Stimulated activated naive CD8-positive, alpha-beta T cell treated with anti-CD3 and anti-CD28 coated beads, Interleukin-15, Interleukin-2, amounts not matched to agents 100 U/mL and 50 U/mL, for 24 hours (primary cell): ENCODE measurements around the gene TLX2.
"Not testable (repeated sequence)": the region's sequence is repeated elsewhere in the genome, so short reads cannot be mapped to it uniquely, and the experiment has no call there.

ENCODE experiments used
- ATAC-seq: fragments of 150-1000 bp; cut with Tn5 transposase; one replicate; pipeline ENCODE4 v1.10.0; 2021
- DNase-seq: peaks from one replicate; pipeline ENCODE4 v3.0.0; 2021

TLX2 gene

DNA sequence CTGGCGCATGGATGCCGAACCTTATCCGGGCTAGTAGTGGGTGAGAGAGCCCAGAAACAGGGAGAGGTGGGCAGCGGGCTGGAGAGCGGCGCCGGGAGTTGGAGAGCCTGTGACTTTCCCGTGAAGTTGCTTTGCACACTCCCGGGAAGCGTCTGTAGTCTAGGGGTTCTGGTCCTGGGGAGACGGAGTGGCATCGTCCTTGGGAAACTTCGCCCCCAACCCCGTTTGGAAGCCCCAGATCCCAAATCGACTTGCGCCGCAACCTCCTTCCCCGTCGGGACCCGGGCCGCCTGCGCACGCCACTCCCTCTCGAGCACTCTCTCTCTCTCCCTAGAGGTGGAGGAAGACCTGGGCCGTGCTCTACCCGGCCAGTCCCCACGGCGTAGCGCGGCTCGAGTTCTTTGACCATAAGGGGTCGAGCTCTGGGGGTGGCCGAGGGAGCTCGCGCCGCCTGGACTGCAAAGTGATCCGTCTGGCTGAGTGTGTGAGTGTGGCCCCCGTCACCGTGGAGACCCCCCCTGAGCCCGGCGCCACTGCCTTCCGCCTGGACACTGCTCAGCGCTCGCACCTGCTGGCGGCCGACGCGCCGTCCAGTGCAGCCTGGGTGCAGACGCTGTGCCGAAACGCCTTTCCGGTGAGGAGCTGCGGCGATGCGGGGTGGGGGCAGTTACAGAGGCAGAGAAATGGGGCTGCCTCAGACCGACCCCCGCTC, 40.7 kb downstream of the TLX2 start:
- DNase-seq, result peak; percentile 55
- peak; percentile 53 for ATAC-seq

DNA sequence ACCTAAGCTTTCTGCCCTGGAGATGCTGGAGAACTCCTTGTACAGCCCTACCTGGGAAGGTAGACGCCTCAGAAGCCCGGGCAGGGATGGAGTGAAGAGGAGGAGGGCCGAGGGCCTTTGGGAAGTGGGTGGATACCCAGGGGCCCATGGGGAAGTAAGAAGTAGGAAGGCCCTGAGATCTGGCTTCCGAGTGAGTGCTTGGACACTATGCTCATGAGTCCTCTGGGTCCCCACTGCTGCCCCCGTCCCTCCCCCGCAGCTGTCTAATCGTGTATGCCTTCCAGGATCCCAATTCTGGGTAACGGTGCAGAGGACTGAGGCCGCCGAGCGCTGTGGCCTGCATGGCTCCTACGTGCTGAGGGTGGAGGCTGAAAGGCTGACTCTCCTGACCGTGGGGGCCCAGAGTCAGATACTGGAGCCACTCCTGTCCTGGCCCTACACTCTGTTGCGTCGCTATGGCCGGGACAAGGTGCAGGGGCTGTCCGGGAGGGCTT, 41.4 kb downstream of the TLX2 start:
- ATAC-seq (no peak), DNase-seq (no peak)

DNA sequence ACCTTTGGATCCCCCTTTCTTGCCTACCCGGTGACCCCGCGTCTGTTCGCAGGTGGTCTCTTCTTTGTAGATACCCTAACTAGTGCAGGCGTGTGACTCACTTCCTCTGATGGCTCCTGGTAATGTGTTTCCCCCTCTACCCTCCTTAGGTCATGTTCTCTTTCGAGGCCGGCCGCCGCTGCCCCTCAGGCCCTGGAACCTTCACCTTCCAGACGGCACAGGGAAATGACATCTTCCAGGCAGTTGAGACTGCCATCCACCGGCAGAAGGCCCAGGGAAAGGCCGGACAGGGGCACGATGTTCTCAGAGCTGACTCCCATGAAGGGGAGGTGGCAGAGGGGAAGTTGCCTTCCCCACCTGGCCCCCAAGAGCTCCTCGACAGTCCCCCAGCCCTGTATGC, 41.9 kb downstream of the TLX2 start:
- ATAC-seq (no peak), DNase-seq (no peak)

DNA sequence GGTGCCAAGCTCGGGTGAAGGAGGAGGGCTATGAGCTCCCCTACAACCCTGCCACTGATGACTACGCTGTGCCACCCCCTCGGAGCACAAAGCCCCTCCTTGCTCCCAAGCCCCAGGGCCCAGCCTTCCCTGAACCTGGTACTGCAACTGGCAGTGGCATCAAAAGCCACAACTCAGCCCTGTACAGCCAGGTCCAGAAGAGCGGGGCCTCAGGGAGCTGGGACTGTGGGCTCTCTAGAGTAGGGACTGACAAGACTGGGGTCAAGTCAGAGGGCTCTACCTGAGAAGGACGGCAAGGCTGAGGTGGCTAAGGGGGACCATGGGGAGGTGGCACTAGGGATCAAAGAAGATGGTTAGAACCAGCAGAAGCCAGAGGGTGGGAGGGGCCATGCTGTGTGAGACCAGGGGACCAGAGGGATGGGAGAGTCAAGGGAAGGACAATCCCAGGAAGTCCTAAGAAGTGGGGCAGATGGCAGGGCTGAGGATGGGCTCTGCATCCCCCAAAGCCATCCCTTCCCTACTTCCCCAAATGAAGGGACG, 42.7 kb downstream of the TLX2 start:
- DNase-seq, result no peak
- no peak for ATAC-seq

DNA sequence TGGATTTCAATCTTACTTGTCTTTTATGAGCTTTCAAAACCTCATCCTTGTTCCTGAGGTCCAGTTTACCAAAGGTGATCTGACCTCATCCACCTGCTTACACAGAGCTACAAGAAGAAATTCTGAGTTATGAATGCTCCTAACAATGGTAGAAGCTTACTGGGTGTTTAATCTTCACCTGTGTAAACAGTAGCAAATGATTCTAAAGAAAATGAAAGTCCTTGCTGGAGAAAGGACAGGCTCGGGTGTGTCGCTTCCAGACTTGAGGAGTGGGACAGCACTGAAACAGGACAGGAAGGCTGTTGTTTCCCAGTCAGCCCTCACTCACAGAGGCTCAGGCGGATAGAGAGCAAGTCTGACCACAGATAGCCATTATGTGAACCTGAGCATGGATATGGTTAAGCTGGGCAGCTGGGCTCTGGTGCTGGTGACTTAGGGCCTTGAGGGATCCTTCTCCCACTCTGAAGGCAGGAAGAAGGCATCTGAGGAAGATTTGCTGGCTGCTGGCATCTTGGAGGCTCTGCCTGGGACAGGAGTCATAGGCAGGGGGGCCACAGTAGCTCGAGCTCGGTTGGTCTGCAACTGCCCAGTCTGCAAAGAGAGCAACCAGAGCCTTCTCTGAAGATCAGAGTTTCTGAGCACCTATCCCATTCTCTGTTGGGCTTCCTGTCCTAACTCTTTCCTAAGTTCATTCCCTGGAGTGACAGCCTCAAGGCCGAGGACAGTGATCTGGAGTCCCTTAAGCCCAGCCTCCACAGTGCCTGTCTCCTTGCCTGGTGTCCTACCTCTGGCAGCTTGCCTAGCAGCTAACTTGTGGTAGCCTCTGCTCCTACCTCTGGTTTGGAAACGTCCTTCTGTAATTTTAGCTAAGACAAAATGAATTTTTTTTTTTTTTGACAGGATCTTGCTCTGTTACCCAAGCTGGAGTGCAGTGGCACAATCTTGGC, 44.3 kb downstream of the TLX2 start:
- no peak for ATAC-seq
- DNase-seq, result no peak

DNA sequence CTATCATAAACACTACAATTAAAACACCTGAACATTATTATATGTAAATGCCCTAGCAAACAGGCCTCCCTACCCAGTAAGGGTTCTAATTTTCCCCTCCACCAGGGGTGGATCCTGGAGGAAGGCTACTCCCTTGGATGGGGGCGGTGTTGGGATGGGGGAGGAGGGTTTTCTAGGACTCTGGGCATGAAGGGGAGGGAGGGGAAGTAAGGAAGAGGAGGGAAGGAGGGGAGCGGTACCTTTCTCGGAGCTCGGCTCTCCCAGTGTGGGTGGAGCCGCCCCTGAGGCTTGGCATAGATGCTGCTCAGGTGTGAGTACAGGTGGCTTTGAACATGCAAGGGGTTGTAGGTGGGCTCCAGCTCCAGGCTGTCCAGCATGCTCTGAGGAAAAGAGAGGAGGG, 45.7 kb downstream of the TLX2 start:
- no peak for ATAC-seq

DNA sequence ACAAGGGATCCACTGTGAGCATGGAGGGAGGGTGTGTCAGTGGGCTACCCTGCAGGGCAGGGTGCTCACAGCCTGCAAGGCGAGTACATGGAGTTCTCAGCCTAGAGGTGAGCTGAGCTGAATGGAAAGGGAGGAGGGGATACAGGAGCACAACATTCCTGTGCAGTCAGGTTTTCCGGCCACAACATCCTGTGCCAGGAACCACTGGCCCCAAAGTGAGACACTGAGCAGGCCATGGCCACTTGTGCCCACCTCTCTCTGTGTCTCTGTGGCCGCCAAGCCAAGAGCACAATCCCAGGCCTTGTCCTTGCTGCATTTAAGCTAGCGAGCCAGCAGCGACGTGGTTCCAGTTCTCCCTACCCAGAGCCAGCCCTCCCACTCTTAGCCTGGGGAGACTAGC, 46.3 kb downstream of the TLX2 start:
- no peak for ATAC-seq

More for the DNA sequence above, 45.7 kb downstream of the TLX2 start:
- DNase-seq, result no peak

DNA sequence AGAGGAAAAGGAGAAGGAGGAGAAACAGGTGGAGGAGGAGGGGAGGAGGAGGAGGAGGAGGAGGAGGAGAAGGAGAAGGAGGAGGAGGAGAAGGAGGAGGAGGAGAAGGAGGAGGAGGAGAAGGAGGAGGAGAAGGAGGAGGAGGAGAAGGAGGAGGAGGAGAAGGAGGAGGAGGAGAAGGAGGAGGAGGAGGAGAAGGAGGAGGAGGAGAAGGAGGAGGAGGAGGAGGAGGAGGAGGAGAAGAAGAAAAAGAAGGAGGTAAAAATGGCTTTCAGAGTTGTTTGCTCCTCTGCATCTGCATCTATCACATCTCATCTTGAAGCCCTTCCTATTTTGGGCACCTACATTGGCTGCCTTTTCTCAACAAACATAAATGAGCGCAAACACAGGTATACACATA, 46.8 kb downstream of the TLX2 start:
- not testable (repeated sequence) for ATAC-seq, DNase-seq

More for the DNA sequence above, 46.3 kb downstream of the TLX2 start:
- DNase-seq, result no peak

DNA sequence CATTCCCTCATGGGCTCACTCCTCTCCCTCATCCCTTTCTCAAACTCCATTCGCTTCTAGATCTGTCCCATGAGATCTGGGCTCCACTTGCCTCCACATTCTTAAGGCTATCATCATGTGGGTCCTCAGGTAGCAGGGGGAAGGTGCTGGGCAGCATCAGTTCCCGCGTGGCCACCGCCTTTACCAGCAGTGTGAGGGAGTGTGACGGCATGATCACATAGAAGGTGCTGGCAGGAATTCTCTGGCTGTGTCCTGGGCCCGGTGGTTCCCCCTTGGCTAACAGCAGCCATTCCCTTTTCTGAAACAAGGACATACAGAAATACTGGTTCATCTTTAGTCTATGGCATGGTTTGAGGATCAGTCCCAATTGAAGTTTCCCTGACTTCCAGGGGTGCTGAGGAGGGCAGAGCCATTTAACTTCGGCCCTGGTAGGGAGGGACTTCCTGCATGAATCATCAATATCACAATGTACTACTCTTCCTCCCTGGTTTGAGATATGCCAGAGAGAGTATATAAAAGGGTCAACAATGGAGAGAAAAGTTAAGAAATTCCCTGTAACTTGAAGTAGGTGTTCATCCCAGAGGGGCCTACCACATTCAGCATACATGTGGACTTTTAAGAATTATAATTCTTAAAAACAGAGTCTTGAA, 48.0 kb downstream of the TLX2 start:
- DNase-seq (no peak), ATAC-seq (no peak)

DNA sequence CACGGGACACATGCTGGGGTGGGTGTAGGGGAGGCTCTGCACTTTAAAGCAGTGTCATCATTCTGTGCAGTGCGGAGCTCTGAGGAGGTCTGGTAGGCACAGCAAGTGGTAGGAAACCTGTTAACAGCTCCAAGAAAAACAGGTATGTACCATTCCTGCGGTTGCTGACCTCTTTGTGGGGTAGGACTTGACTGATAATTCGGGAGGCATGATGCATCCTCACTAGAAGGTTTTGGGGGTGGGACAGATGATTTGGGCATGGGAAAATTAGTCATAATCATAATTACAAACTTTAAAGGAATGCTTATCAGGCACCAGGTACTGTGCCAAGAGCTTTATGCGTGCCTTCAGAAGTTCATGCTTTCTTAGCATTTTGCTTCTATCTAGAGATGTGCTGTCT, 50.0 kb downstream of the TLX2 start:
- DNase-seq, result no peak

DNA sequence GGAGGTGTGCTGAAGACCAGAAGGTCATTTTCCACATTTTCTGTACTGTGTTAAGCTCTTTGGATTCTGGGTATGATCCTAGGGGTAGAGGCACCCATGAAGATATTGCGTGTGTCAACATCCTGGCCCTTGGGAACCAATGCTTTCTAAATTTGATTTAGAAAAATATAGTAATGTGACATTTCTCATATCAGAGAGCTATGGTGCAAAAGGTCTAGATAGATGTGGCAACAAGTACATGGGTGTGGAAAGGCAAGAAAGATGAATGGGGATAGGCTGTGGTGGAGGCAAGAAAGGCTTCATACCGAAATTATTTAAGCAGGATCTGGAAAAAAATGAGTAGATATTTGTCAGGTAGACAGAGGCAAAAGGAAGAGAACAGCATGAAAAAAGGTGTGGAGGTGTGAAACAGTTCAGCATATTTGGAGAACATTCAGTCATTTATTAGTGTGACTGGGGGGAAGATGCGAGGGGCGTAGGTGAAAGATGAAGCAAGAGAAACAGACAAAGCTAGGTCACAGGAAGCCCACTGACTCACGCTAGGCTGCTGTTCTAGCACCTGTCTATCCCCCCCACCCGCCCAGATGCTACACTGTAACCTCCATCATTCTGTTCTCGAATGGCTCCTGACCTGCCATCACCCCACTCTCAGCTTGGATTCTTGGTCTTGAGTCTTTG, 52.0 kb downstream of the TLX2 start:
- peak; percentile 11 for ATAC-seq
- DNase-seq, result no peak

More for the DNA sequence above, 50.0 kb downstream of the TLX2 start:
- ATAC-seq, result no peak

DNA sequence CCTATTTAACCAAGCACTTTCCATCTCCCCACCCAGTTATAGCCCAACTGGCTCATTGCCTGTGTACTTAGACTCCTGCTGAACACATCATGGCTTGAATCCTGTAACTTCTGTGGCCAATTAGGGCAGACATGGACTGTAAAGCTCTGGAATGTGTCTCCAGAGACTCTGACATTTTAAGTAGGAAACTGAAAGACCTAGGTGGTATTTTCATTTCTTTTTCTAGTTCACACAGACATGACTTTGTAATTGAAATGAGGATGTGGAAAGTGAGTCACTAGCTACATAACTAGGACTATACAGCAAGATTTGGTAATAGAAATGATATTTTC, 52.5 kb downstream of the TLX2 start:
- ATAC-seq, result peak; percentile 72
- DNase-seq, result no peak
